ENCODE data around the gene MAOA.
"Not testable (repeated sequence)": the region's sequence is repeated elsewhere in the genome, so short reads cannot be mapped to it uniquely, and the experiment has no call there.

MAOA gene

DNA sequence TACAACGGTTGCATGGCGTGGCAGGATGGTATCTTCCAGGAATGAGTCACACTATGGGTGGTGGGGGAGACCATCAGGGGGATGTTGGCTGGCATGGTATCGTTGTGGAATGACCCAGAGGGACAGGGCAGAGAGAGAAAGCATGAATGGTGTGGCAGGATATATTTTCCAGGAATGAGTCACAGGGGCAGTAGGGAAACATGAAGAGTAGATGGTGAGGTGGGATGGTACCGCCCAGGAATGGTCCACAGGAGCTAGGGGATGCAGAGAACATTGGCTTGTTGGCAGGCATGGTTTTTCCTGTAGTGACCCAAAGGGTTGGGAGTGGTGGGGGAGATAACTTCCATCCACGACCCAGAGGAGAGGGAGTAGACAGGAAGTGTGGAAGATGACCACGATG lies 62.4 kb downstream of the MAOA start:
- no peak for DNase-seq

DNA sequence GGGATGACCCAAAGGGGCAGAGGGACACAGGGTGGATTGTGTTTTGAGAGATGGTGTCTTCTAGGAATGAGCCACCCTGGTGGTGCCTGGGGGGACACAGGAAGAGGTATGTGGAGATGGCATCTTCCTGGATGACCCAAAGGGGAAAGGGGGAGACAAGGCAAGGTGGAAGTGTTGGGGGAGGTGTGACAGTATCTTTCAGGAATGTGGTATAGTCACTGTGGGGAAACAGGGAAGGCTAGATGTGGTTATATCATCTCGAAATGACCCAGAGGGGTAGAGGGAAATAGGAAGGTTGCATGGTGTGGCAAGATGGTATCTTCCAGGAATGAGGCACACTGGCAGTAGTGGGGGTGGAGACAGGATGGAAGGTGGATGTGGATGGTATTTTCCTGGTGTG lies 62.9 kb downstream of the MAOA start:
- no peak for DNase-seq

DNA sequence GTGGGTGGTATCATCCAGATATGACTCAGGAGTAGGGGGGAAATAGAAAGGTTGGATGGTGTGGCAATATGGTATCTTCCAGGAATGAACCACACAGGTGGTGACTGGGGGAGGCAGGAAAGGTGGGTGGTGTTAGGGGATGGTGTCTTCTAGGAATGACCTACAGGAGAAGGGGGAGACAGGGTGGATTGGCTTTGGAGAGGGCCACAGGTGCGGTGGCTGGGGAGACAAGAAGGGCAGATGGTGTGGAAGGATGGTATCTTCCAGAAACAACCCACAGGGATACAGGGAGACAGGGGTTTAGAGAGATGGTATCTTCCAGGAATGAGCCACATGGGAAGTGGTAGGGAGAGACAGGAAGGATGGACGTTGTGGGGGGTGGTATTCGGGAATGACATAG lies 64.0 kb downstream of the MAOA start:
- no peak for DNase-seq

DNA sequence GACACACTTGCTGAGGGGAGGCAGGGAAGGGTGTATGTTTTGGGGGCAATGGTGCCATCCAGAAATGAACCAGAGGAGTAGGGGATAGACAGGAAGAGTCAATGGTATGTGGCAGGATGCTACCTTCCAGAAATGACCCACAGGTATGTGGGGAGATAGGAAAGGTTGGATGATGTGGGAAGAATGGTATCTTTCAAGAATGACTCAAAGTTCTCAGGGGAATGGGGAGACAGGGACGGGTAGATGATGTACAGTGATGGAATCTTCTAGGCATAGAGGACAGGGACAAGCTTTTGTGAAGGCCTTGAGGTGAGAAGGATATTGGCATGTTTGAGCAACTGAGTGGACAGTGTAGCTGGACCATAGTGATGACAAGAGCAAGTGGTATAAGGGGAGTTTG lies 64.9 kb downstream of the MAOA start:
- DNase-seq = no peak

DNA sequence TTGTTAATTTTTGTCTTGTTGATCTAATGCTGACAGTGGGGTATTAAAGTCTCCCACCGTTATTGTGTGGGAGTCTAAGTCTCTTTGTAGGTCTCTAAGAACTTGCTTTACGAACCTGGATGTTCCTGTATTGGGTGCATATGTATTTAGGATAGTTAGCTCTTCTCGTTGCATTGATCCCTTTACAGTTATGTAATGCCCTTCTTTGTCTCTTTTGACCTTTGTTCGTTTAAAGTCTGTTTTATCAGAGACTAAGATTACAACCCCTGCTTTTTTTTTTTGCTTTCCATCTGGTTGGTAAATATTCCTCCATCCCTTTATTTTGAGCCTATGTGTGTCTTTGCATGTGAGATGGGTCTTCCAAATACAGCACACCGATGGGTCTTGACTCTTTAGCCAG lies 69.1 kb downstream of the MAOA start:
- not testable (repeated sequence) for DNase-seq

DNA sequence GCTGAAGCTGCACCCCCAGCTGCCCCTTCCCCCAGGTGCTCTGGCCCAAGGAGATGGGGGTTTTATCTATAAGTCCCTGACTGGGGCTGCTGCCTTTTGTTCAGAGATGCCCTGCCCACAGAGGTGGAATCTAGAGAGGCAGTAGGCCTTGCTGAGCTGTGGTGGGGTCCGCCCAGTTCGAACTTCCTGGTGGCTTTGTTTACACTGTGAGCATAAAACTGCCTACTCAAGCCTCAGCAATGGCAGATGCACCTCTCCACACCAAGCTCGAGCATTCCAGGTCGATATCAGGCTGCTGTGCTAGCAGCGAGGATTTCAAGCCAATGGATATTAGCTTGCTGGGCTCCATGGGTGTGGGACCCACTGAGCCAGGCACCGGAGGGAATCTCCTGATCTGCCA lies 71.2 kb downstream of the MAOA start:
- not testable (repeated sequence) for DNase-seq

DNA sequence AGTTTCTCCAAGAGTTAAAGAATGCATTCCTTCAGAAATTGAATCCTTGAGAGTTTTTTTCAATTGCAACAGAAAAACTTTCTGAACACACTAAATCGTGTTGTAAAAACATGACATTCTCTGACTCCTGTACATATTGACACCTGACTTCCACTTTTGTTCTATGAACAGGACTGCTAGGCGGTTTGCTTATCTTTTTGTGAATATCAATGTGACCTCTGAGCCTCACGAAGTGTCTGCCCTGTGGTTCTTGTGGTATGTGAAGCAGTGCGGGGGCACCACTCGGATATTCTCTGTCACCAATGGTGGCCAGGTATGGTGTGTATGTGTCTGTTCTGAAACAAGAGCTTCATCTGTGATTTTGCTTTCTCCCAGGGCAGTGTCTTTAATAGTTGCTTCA lies 71.9 kb downstream of the MAOA start:
- no peak for DNase-seq

DNA sequence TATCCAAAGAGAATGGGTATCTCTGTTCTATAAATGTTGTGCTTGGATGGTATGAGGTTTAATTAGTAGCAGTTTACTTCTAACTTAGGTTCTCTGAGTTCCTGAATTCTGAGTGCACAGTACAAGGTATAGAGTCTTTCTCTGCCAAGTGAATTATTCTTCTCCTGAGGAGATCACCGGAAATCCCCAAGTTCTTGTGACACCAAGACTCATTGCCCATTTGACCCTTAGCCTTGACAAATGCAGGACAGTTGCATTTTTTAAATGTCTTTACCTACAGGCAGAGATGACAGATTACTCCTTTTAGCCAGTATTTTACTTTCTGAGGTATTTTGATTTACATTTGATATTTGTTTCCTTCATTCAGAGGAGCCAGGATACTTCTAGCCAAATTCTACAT lies 72.9 kb downstream of the MAOA start:
- DNase-seq = no peak

DNA sequence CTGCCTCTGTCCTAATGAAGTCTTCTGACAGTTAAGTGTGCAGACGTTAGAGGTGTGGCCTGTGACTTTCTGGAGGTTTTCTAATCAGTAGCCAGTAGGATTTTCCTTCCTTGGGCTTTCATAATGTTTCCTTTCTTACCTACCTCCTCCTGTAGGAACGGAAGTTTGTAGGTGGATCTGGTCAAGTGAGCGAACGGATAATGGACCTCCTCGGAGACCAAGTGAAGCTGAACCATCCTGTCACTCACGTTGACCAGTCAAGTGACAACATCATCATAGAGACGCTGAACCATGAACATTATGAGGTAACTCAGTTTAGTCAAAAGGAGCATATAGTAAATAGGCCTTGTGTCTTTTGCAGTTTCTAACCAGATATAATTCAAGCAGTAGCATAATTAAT lies 75.0 kb downstream of the MAOA start:
- DNase-seq = no peak

DNA sequence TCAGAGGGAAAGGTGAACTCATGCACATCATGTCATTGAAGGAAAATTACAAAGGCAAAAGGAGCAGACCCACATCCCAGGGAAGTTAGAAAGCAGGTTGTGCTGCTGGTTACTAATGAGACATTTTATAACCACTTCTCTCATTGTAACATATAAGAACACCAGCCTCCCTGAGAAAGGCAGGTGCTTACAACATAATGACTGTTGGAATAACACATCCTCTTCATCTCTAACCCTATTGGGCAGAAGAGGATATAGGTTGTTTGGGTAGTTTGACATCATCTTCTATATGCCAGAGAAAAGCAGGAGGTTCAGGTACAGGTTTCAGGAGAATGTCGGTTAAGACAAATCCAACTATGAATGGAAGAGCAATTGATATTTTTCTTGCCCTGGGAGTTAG lies 77.6 kb downstream of the MAOA start:
- no peak for DNase-seq

DNA sequence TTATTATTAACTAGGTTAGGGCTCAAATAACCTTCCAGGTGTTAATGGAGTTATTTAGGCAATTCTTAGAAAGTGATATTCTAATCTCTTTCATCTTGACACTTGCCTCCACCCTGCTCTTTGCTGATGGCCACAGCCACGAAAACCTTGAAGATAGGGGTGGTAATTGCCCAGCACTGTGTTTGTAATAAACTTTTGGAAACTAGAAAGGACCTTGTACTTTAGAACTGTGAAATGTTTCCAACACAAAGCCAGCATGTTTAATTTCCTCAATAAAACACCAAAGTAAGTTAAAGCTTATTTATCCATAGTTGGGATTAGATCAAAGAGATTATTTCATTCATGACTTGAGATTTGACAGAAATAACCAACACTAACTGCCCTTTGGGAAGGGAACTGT lies 78.3 kb downstream of the MAOA start:
- DNase-seq = no peak

DNA sequence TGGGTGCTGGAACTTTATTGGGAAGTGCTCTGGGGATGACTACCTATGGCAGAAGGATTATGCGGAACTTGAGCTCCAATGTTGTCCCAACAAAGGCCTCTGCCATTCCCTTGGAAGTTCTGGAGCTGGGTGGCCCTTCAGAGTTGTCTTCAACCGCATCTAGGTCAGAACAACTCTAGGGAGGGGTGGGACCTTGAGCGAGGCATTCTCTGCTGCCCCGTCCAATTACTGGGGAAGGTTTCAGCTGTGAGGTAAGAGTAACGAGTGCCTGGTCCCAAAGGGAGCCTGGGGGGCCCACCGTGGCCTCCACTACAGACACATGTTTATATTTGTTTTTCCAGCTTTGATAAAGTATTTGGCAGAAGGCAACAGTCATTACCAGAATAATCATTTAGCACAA lies 79.4 kb downstream of the MAOA start:
- DNase-seq = no peak

DNA sequence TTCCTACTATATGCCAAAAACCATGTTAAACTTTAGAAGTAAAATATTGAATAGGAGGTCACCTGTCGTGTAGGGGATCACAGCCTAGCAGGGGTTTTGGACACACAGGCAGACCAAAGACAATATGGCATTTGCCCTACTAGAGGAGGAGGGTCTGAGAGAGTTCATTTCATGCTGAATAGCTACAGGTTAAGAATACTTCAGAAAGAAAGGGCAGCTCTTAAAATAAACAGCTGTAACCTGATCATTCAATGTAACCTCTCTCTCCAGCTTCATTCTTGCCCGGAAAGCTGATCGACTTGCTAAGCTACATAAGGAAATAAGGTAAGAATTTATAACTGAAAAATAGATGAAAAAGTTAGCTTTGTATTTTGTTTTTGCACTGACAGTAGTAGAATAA lies 79.9 kb downstream of the MAOA start:
- DNase-seq = no peak

DNA sequence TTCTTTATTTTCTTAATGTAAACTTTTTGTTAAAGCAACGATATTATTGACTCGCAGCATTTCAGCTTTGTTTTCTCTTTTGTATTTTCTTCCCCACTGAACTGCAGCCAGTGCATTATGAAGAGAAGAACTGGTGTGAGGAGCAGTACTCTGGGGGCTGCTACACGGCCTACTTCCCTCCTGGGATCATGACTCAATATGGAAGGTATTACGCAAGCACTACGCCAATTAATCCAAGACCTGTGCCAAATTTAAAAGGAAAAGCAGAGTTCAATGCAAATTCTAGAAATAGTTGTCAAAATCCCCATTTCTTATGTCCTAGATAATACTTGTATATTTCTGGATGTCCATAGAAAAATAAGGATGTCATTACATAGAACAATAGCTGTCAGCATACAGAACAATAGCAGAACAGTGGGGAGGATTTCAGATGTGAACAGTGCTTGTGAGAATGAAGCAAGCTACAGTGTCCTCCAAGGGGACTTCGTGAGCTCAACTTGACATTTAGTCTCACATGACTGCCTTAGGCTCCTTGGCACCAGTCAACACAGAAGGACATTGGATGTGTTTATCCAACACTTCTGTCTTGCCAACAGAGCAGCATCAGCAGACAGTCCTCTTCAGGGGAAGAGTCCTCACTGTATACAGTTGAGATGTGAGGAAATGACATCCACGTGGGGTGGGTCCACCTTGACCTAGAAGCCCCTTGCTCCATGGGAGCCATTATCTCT lies 85.9 kb downstream of the MAOA start:
- no peak for DNase-seq

DNA sequence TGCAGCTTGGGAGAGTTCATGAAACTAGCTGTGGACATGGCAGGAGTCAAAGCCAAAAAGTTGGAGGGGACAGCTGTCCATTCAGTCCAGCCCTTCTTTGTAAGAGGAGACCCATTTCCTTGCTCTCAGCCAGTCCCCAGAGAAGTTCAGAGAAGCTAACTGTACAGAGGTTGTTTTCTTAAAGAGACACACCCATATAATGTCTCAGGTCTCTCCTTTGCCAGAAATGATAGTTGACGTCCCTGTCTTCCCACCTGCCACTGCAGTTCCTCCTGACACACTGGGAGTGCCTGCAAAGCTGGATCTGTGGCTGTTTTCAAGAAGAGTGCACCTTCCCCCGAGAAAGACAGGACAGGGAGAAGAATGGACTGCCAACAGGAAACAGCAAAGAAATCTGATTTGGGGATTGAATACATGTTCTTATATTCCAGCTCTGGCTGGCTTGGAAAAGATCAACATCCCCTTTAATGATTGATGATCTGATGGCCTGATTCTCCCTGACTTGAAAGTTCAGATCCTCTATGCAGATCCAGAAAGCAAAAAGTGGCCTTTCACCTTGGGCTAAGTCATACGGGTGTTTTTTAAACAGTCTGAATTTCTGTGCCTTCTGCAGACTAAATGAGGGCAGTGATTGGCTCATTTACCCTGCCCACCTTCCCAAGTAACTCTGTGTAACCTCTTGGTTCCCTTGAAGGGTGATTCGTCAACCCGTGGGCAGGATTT lies 87.2 kb downstream of the MAOA start:
- DNase-seq = no peak

DNA sequence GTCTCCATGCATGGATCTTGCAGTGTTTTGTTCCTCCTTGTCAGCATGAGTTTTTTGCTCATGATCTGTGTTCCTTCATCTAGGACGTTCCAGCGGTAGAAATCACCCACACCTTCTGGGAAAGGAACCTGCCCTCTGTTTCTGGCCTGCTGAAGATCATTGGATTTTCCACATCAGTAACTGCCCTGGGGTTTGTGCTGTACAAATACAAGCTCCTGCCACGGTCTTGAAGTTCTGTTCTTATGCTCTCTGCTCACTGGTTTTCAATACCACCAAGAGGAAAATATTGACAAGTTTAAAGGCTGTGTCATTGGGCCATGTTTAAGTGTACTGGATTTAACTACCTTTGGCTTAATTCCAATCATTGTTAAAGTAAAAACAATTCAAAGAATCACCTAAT lies 88.2 kb downstream of the MAOA start:
- DNase-seq = no peak

DNA sequence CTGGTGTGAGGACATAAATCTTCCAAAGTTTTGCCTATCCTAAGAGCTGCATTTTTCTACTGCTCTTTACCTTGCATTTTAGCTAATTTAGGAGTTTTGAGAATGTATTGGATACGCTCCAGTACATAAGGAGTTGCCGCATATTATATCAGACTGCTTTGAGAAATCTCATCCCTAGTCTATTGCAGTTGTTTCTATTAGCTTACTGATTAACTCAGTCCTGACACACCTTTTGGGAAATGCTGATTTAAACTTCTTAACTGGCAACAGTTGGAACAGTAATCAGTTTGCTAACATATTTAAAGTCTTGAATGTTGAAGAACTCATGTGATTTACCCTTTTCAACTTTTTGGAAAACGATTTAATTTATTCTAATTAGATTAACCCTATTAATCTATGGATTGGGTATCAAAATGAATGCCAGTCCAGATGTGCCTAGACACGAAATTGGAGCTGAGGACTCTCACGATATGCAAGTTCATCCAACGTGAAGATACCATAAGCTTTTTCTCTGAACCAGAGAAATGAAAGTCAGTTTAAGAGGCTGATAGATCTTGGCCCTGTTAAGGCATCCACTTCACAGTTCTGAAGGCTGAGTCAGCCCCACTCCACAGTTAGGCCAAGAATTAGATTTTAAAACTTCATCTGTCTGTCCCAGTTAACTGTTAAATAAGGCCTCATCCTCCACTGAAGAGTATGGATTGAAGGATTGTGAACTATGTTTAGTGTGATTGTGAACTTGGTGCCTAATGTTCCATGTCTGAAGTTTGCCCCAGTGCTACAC lies 90.0 kb downstream of the MAOA start:
- no peak for DNase-seq

DNA sequence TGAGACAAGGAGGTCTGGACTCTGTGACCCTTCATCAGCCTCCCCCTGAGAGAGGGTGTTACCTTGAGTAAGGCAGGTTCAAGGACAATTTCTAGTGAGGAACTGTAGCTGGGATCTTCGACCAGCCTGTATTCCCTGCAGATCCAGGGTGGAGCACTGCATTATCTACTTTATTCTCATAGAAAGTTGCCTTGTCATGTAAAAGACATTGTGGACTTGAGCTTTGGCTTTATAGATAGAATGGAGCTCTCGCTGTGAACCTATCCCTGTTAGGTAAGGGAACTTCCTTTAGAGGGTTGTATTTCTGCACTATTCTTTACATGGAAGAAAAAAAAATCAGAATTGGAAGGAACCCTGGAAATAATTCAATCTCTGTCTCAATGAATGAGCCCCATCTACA lies 91.4 kb downstream of the MAOA start:
- DNase-seq = no peak

DNA sequence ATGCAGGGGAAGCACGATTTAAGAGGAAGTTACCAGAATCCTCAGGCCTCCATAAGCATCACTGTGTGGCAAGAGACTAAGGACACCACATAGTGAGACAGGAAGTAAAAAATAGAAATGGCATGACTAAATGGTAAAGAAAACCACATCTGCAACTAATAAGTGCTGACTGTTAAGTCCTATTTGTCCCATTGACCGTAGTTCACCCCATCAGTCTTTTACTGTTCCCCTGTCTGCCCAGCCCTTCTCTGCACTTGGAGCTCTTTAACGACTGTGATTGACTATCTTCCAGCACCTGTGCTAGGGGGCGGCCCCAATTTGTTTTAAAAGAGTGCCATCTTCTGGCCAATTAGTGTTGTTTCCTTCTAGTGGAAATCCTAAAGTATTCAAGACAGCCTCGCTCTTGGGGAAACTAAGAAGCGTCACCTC lies 94.2 kb downstream of the MAOA start:
- peak; percentile 59 for DNase-seq

DNA sequence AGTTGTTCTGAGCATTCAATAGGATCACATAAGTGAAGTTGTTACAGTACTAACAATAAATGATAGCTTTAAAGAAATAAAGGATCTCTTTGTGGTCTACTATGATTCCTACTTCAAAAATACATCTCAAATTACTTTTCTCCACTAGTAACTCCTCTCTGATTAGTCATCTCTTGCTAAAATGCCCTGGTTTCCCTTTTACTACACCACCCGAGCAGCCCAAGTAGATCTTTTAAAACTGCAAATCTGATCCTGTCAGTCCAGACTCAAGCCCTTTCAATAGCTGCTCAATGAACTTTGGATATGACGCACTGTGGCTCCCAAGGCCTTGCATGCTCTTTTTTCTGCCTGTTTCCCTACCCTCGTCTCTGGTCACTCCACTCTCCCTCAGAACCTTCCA lies 97.5 kb downstream of the MAOA start:
- no peak for DNase-seq

DNA sequence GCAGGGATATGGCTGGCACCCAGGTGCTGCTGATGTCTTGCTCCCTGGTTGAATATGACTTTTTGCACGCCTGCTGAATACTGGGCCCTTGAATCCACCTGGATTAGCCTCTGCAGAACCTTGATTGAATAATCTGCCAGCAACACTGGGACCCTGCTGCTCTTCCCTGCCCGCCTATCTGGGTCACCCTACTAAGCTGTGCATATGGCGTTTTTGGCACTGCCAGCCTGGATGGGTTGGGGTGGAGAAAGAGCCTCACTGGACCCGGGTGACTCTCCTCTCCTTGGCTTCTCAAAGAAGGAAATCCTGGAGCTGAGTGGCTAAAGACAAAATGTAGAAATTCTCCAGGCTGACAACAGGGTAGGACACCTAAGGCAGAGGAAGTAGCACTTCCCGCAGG lies 100.0 kb downstream of the MAOA start:
- DNase-seq = no peak

DNA sequence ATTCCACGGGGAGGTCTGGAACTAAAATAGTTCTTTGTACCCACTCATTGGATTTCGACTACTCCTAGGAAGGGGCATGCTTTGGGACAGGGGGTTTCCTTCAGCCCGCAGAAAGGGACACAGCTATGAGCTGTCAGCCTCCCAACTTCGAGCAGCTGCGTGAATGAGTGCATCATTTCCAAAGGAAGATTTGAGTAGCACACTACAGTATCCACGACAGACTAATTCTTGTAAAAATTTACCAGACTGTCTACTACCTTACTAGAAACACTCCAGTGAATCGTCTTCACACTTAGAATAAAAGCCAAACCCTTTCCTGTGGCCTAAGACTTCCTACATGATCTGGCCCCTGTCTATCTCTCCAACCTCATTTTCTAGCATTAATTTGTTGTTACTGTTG lies 101.9 kb downstream of the MAOA start:
- no peak for DNase-seq

DNA sequence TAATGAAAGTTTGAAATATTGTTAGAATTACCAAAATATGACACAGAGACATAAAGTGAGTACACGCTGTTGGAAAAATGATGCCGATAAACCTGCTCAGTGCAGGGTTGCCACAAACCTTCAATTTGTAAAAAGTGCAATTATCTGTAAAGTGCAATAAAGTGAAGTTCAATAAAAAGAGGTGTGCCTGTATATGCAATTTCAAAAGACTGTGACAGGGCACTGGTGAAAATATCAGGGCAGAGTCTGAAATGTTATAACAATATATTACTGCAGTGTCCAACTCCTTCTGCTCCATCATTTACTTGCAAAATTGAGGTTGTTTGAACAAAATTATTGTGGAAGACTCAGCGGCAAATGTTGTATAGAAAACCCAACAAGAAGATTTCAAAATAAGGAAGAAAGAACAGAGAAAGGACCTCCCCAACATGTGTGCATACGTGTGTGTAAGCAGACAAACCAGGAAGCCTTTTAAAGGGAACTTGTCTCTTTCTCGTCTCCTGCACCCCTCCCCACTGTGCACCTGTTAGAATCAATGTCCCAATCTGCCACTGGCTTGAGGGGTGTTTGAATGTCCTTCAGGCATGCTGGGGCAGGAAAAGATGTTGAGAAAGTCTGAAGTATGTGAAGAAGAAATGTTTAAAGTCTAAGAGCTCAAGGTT lies 130.0 kb downstream of the MAOA start:
- DNase-seq = no peak
